NCI-H2107 treated with DMSO at 0.1 percent for 48 hours (cell line): Measurements from ENCODE around the gene RABL6.
A peak's percentile ranks its signal among the peaks of the same experiment; 100 is the strongest.
"Not testable (repeated sequence)": the region's sequence is repeated elsewhere in the genome, so short reads cannot be mapped to it uniquely, and the experiment has no call there.

ENCODE experiments used
- DNase-seq: peaks from one replicate; lab custom pipeline; 2025; ENCODE audit not compliant: unreplicated experiment; lab: John Stamatoyannopoulos, UW

The RABL6 gene

GRCh38 chr9:136875155-136875554 lies 67.4 kb downstream of the RABL6 start:
- no peak for DNase-seq

GRCh38 chr9:136876476-136876875 lies 68.7 kb downstream of the RABL6 start:
- no peak for DNase-seq

- DNase-seq: no peak
These were observed 72.9 kb downstream of the RABL6 start for GRCh38 chr9:136880651-136881050.

GRCh38 chr9:136881691-136882108 lies 74.0 kb downstream of the RABL6 start:
- no peak for DNase-seq

GRCh38 chr9:136882109-136882946 lies 74.6 kb downstream of the RABL6 start:
- DNase-seq: no peak

GRCh38 chr9:136882947-136883283 lies 75.2 kb downstream of the RABL6 start:
- DNase-seq: not testable (repeated sequence)

- not testable (repeated sequence) for DNase-seq
These were observed 75.9 kb downstream of the RABL6 start for GRCh38 chr9:136883670-136884069.

- DNase-seq: peak; percentile 89
These were observed 78.3 kb downstream of the RABL6 start, which contains the start of gene TRAF2 for GRCh38 chr9:136885950-136886578. Gene TRAF2 (plus strand): TSS chr9:136886516. CDS start chr9:136898741, 12,225 bp downstream.

GRCh38 chr9:136886610-136887597 lies 79.2 kb downstream of the RABL6 start:
- no peak for DNase-seq

GRCh38 chr9:136888454-136888853 lies 80.7 kb downstream of the RABL6 start:
- DNase-seq: no peak

GRCh38 chr9:136889858-136890257 lies 82.1 kb downstream of the RABL6 start:
- DNase-seq: no peak

GRCh38 chr9:136890661-136891060 lies 82.9 kb downstream of the RABL6 start:
- no peak for DNase-seq
